ENCODE measurements around the gene EXT2.

The EXT2 gene

GRCh38 chr11:44247508-44247907, 152.0 kb downstream of the EXT2 start:
- no peak for DNase-seq

- no peak for DNase-seq
These were observed 152.6 kb downstream of the EXT2 start for GRCh38 chr11:44248109-44248508.

GRCh38 chr11:44250421-44250820, 154.9 kb downstream of the EXT2 start:
- DNase-seq = no peak

- DNase-seq = no peak
These were observed 157.6 kb downstream of the EXT2 start for GRCh38 chr11:44252999-44253602.

GRCh38 chr11:44255406-44256071, 160.1 kb downstream of the EXT2 start:
- no peak for DNase-seq

- DNase-seq = no peak
These were observed 161.3 kb downstream of the EXT2 start for GRCh38 chr11:44256673-44257291.

GRCh38 chr11:44257338-44258189, 162.1 kb downstream of the EXT2 start:
- DNase-seq = no peak

- DNase-seq = no peak
These were observed 162.7 kb downstream of the EXT2 start for GRCh38 chr11:44258190-44258489.

- DNase-seq = no peak
These were observed 163.5 kb downstream of the EXT2 start for GRCh38 chr11:44258839-44259420.

GRCh38 chr11:44260081-44260480, 164.6 kb downstream of the EXT2 start:
- no peak for DNase-seq

GRCh38 chr11:44261800-44262591, 166.5 kb downstream of the EXT2 start:
- no peak for DNase-seq

- DNase-seq = no peak
These were observed 168.4 kb downstream of the EXT2 start for GRCh38 chr11:44263738-44264437.

- DNase-seq = no peak
These were observed 168.9 kb downstream of the EXT2 start for GRCh38 chr11:44264438-44264749.

GRCh38 chr11:44264761-44265160, 169.3 kb downstream of the EXT2 start:
- no peak for DNase-seq

GRCh38 chr11:44266056-44266780, 170.7 kb downstream of the EXT2 start:
- no peak for DNase-seq

GRCh38 chr11:44267006-44267749, 171.7 kb downstream of the EXT2 start:
- no peak for DNase-seq

GRCh38 chr11:44267750-44268613, 172.5 kb downstream of the EXT2 start:
- no peak for DNase-seq

GRCh38 chr11:44268614-44269080, 173.2 kb downstream of the EXT2 start:
- no peak for DNase-seq

Data from NCI-H1048 (cell line).